ENCODE data around the gene PPFIA2. TPM values are rescaled to one million over a fixed set of nuclear protein-coding genes. Genes with fewer than 3 reads are reported as not detected.

PPFIA2 gene
- total RNA-seq, 1 experiment from 2014 or later: not detected

GRCh38 chr12:81370456-81370855 lies 388.7 kb downstream of the PPFIA2 start:
- H3K27ac ChIP-seq (ENCODE audit: low read length): no peak overlapping the region
- intact Hi-C loops (cut with micrococcal nuclease; ENCODE audit: unreplicated experiment): no loop called here
- in situ Hi-C loops (cut with HindIII; ENCODE audit: low pct_unique_long_range_greater_than_20kb, low sequenced_read_pairs): no loop called here
- ATAC-seq: no peak
- no peaks in the 10 kb centered on the region for H3K36me3 ChIP-seq (ENCODE audit: control insufficient read depth, insufficient read depth, low read length)
- POLR2A ChIA-PET: no interaction called here
- TF ChIP-seq REST (IDR thresholded peaks at IDR 0.05; ENCODE audit: insufficient read depth in 1 of 2, low read depth in 2 of 2, low read length in 1 of 2): no peak
- TF ChIP-seq CTCF (IDR thresholded peaks at IDR 0.05): no peak
- TF ChIP-seq SIN3A (IDR thresholded peaks at IDR 0.05; ENCODE audit: borderline replicate concordance, insufficient read depth, low read depth, low read length): no peak
- H3K27me3 ChIP-seq (ENCODE audit: control insufficient read depth, insufficient read depth, low read length): no peaks in the 10 kb centered on the region
- H3K4me1 ChIP-seq (ENCODE audit: control insufficient read depth, insufficient read depth, low read length): no peaks in the 10 kb centered on the region
- no TSS peak for BruUV-seq (replicated peaks)
- CTCF ChIA-PET: no interaction called here
- H3K4me3 ChIP-seq (ENCODE audit: low read depth in 2 of 2, low read length in 2 of 2): no peak overlapping the region
- DNase-seq (ENCODE audit: low read depth, low spot score): no peak
- no peaks in the 10 kb centered on the region for H3K9me3 ChIP-seq (ENCODE audit: control insufficient read depth, insufficient read depth, low read depth, low read length)

- POLR2A ChIA-PET: no interaction called here
- in situ Hi-C loops (cut with HindIII; ENCODE audit: low pct_unique_long_range_greater_than_20kb, low sequenced_read_pairs): no loop called here
- H3K27me3 ChIP-seq (ENCODE audit: control insufficient read depth, insufficient read depth, low read length): no peaks in the 10 kb centered on the region
Measured at GRCh38 chr12:81369175-81369574, 390.0 kb downstream of the PPFIA2 start.

More at GRCh38 chr12:81369175-81369574, 390.0 kb downstream of the PPFIA2 start:
- Histone ChIP-seq H3K4me1 (ENCODE audit: control insufficient read depth, insufficient read depth, low read length) (no peaks in the 10 kb centered on the region), H3K4me3 (ENCODE audit: low read depth in 2 of 2, low read length in 2 of 2) (no peak overlapping the region), H3K27ac (ENCODE audit: low read length) (no peak overlapping the region), H3K36me3 (ENCODE audit: control insufficient read depth, insufficient read depth, low read length) (no peaks in the 10 kb centered on the region), H3K9me3 (ENCODE audit: control insufficient read depth, insufficient read depth, low read depth, low read length) (no peaks in the 10 kb centered on the region)
- DNase-seq (ENCODE audit: low read depth, low spot score) (no peak), ATAC-seq (no peak)
- intact Hi-C loops (cut with micrococcal nuclease; ENCODE audit: unreplicated experiment): no loop called here
- TF ChIP-seq SIN3A (IDR thresholded peaks at IDR 0.05; ENCODE audit: borderline replicate concordance, insufficient read depth, low read depth, low read length) (no peak), POLR2AphosphoS5 (IDR thresholded peaks at IDR 0.05; ENCODE audit: low read depth, low read length) (no peak), TCF7L2 (IDR thresholded peaks at IDR 0.05; ENCODE audit: low read depth, low read length) (no peak), CTCF (IDR thresholded peaks at IDR 0.05) (no peak), REST (IDR thresholded peaks at IDR 0.05; ENCODE audit: insufficient read depth in 1 of 2, low read depth in 2 of 2, low read length in 1 of 2) (no peak)
- BruUV-seq (replicated peaks): no TSS peak
- CTCF ChIA-PET: no interaction called here

Measured in Panc1 (cell line).